ENCODE results near the gene EP400. TPM values are rescaled to one million over a fixed set of nuclear protein-coding genes. Genes with fewer than 3 reads are reported as not detected.
A peak's percentile ranks its signal among the peaks of the same experiment; 100 is the strongest.
"Not testable (repeated sequence)": the region's sequence is repeated elsewhere in the genome, so short reads cannot be mapped to it uniquely, and the experiment has no call there.

EP400 gene
- total and polyA plus RNA-seq, 8 donors, result 33.5 to 49.9 (median 41.4) TPM

DNA sequence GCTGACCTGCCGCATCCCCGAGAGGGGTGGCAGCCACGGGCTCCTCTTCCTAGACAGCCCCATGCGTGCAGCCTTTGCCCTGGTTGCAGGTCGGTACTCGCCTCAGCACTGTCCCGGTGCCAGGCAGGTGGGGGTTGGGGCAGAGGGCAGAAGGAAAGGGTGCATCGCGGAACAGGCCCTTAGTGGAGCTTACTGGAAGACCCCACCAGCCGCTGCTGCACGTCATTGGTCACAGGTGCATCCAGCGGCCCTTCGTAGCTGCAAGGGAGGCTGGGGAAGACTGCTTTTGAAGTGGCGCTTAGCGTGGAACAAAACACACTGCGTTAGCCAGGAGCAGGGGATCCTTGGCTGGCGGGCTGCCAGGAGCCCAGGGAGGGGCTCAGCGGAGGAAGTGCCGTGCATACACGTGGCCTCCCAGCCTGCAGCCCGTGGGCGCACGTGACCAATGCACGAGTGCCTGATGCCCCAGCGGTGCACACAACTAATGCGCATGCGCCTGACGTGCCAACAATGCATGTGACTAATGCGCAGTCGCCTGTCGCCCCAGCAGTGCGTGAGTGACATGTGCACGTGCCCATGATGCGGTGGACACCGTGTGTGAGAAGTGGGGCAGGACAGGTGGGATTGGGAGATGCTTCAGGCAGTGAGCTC is 5.0 kb upstream of the EP400 start:
- Histone ChIP-seq H3K27ac (no peak overlapping the region), H3K9me3 (no peaks in the 10 kb centered on the region), H3K36me3 (peaks cover 0 to 55% of the 10 kb centered on the region in 2 donors), H3K4me3 (no peak overlapping the region), H3K27me3 (no peaks in the 10 kb centered on the region), H3K4me1 (peaks cover 0 to 18% of the 10 kb centered on the region in 2 donors)
- TF ChIP-seq, protein P1, sequence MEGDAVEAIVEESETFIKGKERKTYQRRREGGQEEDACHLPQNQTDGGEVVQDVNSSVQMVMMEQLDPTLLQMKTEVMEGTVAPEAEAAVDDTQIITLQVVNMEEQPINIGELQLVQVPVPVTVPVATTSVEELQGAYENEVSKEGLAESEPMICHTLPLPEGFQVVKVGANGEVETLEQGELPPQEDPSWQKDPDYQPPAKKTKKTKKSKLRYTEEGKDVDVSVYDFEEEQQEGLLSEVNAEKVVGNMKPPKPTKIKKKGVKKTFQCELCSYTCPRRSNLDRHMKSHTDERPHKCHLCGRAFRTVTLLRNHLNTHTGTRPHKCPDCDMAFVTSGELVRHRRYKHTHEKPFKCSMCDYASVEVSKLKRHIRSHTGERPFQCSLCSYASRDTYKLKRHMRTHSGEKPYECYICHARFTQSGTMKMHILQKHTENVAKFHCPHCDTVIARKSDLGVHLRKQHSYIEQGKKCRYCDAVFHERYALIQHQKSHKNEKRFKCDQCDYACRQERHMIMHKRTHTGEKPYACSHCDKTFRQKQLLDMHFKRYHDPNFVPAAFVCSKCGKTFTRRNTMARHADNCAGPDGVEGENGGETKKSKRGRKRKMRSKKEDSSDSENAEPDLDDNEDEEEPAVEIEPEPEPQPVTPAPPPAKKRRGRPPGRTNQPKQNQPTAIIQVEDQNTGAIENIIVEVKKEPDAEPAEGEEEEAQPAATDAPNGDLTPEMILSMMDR (IDR thresholded peaks at IDR 0.05), result no peak
- ATAC-seq (no peak), DNase-seq (peak in 1 of 4 donors; percentile 77)
- intact Hi-C loops (cut with DNase I), result no loop called here

DNA sequence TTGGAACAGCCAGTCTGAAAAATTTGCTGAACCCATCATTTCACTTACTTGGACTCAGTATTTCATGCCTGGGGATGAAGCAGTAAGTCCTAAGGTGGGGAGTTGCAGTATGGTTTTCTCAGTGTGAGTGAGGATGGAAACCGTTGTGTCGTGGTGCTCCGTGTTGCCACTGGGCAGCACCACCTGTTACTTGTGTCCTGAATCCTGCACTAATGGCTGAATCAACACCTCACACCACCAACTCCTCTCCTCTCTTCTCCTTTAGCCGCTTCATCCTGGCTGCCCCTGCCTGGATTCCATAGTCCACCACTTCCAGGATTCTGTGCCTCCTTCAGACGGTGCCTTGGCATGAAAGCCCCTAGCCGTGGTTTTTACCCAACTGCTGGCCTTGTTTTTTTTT is 3.0 kb upstream of the EP400 start:
- no peak overlapping the region for H3K27ac ChIP-seq

GRCh38 chr12:131947482-131948027 is 2.2 kb upstream of the EP400 start:
- DNase-seq, result peak in 1 of 4 donors; percentile 3
- H3K9me3 ChIP-seq, result no peaks in the 10 kb centered on the region
- TF ChIP-seq, protein P1 (IDR thresholded peaks at IDR 0.05), result no peak
- ATAC-seq, result no peak
- intact Hi-C loops (cut with DNase I), result no loop called here
- peaks cover 11 to 39% of the 10 kb centered on the region in 2 donors for H3K4me1 ChIP-seq
- no peak overlapping the region for H3K27ac ChIP-seq
- no peak overlapping the region for H3K4me3 ChIP-seq
- peaks cover 0 to 27% of the 10 kb centered on the region in 2 donors for H3K36me3 ChIP-seq
- no peaks in the 10 kb centered on the region for H3K27me3 ChIP-seq

More for the DNA sequence above, 3.0 kb upstream of the EP400 start:
- no peak for ATAC-seq
- DNase-seq, result peak in 1 of 4 donors; percentile 1
- no peak overlapping the region for H3K4me3 ChIP-seq
- TF ChIP-seq, protein P1 (IDR thresholded peaks at IDR 0.05), result no peak
- peaks cover 0 to 35% of the 10 kb centered on the region in 2 donors for H3K36me3 ChIP-seq
- intact Hi-C loops (cut with DNase I), result no loop called here
- peaks cover 11 to 31% of the 10 kb centered on the region in 2 donors for H3K4me1 ChIP-seq
- H3K9me3 ChIP-seq, result no peaks in the 10 kb centered on the region
- no peaks in the 10 kb centered on the region for H3K27me3 ChIP-seq

DNA sequence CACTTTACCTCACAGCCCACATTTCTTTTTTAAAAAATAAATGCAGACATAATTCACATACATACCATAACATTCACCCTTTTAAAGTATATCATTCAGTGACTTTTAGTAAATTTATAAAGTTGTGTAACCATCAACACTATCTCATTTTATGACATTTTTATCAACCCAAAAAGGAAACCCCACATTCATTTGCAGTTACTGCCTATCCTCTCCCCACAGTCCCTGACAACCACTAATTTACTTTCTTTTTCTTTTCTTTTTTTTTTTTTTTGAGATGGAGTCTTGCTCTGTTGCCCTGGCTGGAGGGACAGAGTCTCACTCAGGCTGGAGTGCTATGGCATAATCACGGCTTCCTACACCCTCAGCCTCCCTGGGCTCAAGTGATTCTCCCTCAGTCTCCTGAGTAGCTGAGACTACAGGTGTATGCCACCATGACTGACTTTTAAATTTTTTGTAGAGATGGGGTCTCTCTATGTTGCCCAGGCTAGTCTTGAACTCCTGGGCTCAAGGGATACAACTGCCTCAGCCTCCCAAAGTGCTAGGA is 1.5 kb upstream of the EP400 start:
- H3K27me3 ChIP-seq, result no peaks in the 10 kb centered on the region
- no peak overlapping the region for H3K4me3 ChIP-seq
- no peaks in the 10 kb centered on the region for H3K9me3 ChIP-seq
- H3K36me3 ChIP-seq, result peaks cover 0 to 20% of the 10 kb centered on the region in 2 donors
- DNase-seq, result no peak
- peaks cover 11 to 44% of the 10 kb centered on the region in 2 donors for H3K4me1 ChIP-seq
- H3K27ac ChIP-seq, result peak overlapping the region in 1 of 2 donors; percentile 85
- TF ChIP-seq, protein P1 (IDR thresholded peaks at IDR 0.05), result no peak
- intact Hi-C loops (cut with DNase I), result no loop called here
- ATAC-seq, result no peak

DNA sequence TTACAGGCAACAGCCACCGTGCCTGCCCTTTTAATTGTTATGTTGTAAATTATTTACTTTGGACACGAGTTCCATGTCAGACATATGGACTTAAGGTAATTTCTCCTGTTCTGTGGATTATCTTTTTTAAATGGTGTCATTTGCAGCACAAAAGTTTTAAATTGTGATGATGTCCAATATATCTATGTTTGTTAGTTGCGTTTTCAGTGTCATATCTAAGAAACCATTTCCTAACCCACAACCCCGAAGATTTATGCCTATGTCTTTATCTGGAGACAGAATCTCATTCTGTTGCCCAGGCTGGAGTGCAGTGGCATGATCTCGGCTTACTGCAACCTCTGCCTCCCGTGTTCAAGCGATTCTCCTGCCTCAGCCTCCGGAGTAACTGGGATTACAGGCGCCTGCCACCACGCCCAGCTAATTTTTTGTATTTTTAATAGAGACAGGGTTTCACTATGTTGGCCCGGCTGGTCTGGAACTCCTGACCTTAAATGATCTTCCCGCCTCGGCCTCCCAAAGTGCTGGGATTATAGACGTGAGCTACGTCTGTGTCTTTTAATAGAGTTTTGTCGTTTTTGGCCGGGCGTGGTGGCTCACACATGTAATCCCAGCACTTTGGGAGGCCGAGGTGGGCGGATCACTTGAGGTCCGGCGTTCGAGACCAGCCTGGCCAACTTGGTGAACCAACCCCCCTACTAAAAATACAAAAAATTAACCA is 870 bp upstream of the EP400 start:
- intact Hi-C loops (cut with DNase I); DNase-seq; H3K9me3 ChIP-seq; ATAC-seq; H3K27me3 ChIP-seq: not testable (repeated sequence)
- H3K4me3 ChIP-seq, result peak overlapping the region; percentile 18 to 99
- peak overlapping the region in 1 of 2 donors; percentile 85 for H3K27ac ChIP-seq
- peaks cover 11 to 44% of the 10 kb centered on the region in 2 donors for H3K4me1 ChIP-seq
- H3K36me3 ChIP-seq, result peaks cover 0 to 14% of the 10 kb centered on the region in 2 donors
